ENCODE results near the gene LAMA4. TPM values are rescaled to one million over a fixed set of nuclear protein-coding genes. Genes with fewer than 3 reads are reported as not detected.

The LAMA4 gene
- total RNA-seq, 6 experiments from 2014 or later, result 80.6 to 130 (median 89.8) TPM

- peaks cover 92% of the 10 kb centered on the region for H3K4me1 Mint-ChIP-seq (ENCODE audit: low read depth)
- TF ChIP-seq, protein P1, sequence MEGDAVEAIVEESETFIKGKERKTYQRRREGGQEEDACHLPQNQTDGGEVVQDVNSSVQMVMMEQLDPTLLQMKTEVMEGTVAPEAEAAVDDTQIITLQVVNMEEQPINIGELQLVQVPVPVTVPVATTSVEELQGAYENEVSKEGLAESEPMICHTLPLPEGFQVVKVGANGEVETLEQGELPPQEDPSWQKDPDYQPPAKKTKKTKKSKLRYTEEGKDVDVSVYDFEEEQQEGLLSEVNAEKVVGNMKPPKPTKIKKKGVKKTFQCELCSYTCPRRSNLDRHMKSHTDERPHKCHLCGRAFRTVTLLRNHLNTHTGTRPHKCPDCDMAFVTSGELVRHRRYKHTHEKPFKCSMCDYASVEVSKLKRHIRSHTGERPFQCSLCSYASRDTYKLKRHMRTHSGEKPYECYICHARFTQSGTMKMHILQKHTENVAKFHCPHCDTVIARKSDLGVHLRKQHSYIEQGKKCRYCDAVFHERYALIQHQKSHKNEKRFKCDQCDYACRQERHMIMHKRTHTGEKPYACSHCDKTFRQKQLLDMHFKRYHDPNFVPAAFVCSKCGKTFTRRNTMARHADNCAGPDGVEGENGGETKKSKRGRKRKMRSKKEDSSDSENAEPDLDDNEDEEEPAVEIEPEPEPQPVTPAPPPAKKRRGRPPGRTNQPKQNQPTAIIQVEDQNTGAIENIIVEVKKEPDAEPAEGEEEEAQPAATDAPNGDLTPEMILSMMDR (IDR thresholded peaks at IDR 0.05), result no peak
- no peaks in the 10 kb centered on the region; the same call in 1 of the 2 replicates for H3K27me3 Mint-ChIP-seq (ENCODE audit: insufficient read depth)
- H3K4me3 Mint-ChIP-seq, result no peak overlapping the region; the same call in 1 of the 2 replicates
- peaks cover 3% of the 10 kb centered on the region for H3K36me3 Mint-ChIP-seq (ENCODE audit: low read depth)
- no peak overlapping the region for H3K27ac Mint-ChIP-seq
- no peak for DNase-seq
- no peaks in the 10 kb centered on the region for H3K9me3 Mint-ChIP-seq
Observed at GRCh38 chr6:112218563-112218962, 35.8 kb downstream of the LAMA4 start.

DNA sequence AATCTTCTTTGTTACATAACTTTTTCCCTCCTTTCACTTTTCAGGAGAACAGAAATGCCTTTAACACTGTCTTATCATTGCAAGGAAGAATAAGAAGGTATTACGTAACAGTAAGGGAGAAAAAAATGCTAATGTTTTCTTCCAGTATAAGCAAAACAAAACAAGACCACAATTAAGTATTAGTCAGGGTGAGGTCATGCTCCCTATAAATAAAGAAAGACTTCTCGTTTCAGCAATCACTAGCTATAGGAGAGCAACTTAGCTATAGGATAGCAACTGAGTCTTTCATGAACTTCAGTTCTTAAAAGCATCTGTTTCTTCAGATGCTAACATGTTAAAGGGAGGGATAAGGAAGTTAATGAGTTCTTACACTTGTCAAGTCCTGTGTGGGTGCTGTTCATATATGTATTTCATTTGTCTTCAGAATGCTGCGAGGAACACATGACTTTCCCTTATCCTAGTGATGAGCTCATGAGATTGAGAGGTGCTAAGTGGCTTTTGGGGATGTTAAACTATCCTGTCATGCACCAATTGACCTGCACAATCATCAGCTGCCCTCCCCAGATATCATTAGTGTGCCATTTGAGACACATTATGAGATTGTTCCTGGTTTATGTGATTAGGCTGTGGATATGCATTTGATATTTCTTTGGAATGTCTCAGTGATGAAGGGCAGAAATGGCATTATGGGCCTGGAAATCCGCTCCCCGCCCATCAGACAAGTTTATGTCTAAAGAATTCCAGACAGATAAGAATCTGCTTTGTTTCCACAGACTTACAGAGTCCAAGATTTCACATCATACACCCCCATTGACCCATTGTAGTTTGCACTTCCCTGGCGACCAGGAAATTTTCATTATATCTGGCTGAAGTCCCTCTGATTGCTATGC lies 37.5 kb downstream of the LAMA4 start:
- TF ChIP-seq, protein P1 (IDR thresholded peaks at IDR 0.05), result no peak
- Mint-ChIP-seq H3K27ac (peak overlapping the region; percentile 79), H3K4me3 (peak overlapping the region; percentile 63), H3K27me3 (ENCODE audit: insufficient read depth) (no peaks in the 10 kb centered on the region; the same call in 1 of the 2 replicates), H3K9me3 (no peaks in the 10 kb centered on the region), H3K36me3 (ENCODE audit: low read depth) (peaks cover 13% of the 10 kb centered on the region), H3K4me1 (ENCODE audit: low read depth) (peaks cover 82% of the 10 kb centered on the region)
- peak; percentile 92 for DNase-seq

GRCh38 chr6:112215488-112216284 lies 38.7 kb downstream of the LAMA4 start:
- TF ChIP-seq, protein P1 (IDR thresholded peaks at IDR 0.05), result no peak
- no peak for DNase-seq
- H3K4me1 Mint-ChIP-seq (ENCODE audit: low read depth), result peaks cover 69% of the 10 kb centered on the region
- peaks cover 19% of the 10 kb centered on the region for H3K36me3 Mint-ChIP-seq (ENCODE audit: low read depth)
- no peak overlapping the region for H3K27ac Mint-ChIP-seq
- no peak overlapping the region for H3K4me3 Mint-ChIP-seq
- no peaks in the 10 kb centered on the region for H3K9me3 Mint-ChIP-seq
- H3K27me3 Mint-ChIP-seq (ENCODE audit: insufficient read depth), result no peaks in the 10 kb centered on the region; the same call in 1 of the 2 replicates

DNA sequence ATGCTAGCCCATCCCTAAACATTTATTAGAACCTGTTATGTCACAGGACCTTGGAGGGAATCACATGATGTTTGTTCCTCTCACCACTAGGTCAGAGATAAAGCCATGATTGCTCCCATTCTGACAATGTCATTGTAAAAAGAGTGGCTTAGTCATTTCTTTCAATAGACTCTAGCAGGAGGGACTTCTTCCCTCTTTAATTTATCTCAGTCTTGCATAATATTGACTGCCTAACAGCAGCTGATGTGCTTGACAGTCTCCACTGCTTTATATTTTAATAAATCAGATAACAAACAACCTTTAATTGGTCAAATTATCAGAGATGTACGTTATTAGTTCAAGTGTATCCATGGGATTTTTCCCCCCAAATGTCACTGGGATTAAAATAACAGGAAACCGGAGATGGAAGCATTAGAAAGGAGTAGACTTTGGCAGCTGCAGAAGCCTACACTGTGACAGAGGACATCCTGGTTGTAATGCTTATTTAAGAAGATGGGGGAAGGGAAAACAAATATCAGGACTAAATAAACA lies 39.6 kb downstream of the LAMA4 start:
- H3K27ac Mint-ChIP-seq, result no peak overlapping the region
- TF ChIP-seq, protein P1 (IDR thresholded peaks at IDR 0.05), result no peak
- DNase-seq, result no peak
- no peak overlapping the region for H3K4me3 Mint-ChIP-seq
- H3K27me3 Mint-ChIP-seq (ENCODE audit: insufficient read depth), result no peaks in the 10 kb centered on the region; the same call in 1 of the 2 replicates
- H3K9me3 Mint-ChIP-seq, result no peaks in the 10 kb centered on the region
- H3K4me1 Mint-ChIP-seq (ENCODE audit: low read depth), result peaks cover 62% of the 10 kb centered on the region
- peaks cover 26% of the 10 kb centered on the region for H3K36me3 Mint-ChIP-seq (ENCODE audit: low read depth)

- Mint-ChIP-seq H3K4me3 (no peak overlapping the region), H3K9me3 (no peaks in the 10 kb centered on the region), H3K36me3 (ENCODE audit: low read depth) (peaks cover 59% of the 10 kb centered on the region), H3K27ac (no peak overlapping the region), H3K27me3 (ENCODE audit: insufficient read depth) (no peaks in the 10 kb centered on the region; the same call in none of the 2 replicates), H3K4me1 (ENCODE audit: low read depth) (peaks cover 52% of the 10 kb centered on the region)
- TF ChIP-seq, protein P1 (IDR thresholded peaks at IDR 0.05), result no peak
- DNase-seq, result no peak
Observed at GRCh38 chr6:112210852-112211251, 43.5 kb downstream of the LAMA4 start.

Data from HFFc6 (cell line).